ENCODE measurements around the gene TNS1. TPM values are rescaled to one million over a fixed set of nuclear protein-coding genes. Genes with fewer than 3 reads are reported as not detected.
A peak's percentile ranks its signal among the peaks of the same experiment; 100 is the strongest.

TNS1 gene
- polyA plus RNA-seq, 1 donor, result 111 TPM

- no peak for DNase-seq (ENCODE audit: low read depth)
Observed at GRCh38 chr2:217851191-217852020, 151.4 kb downstream of the TNS1 start.

GRCh38 chr2:217849154-217849975 lies 153.4 kb downstream of the TNS1 start:
- DNase-seq (ENCODE audit: low read depth), result no peak

- DNase-seq (ENCODE audit: low read depth), result no peak
Observed at GRCh38 chr2:217848351-217848957, 154.3 kb downstream of the TNS1 start.

GRCh38 chr2:217847552-217848350 lies 155.0 kb downstream of the TNS1 start:
- DNase-seq (ENCODE audit: low read depth), result no peak

GRCh38 chr2:217847115-217847514 lies 155.7 kb downstream of the TNS1 start:
- no peak for DNase-seq (ENCODE audit: low read depth)

- no peak for DNase-seq (ENCODE audit: low read depth)
Observed at GRCh38 chr2:217846321-217846743, 156.5 kb downstream of the TNS1 start.

- DNase-seq (ENCODE audit: low read depth), result no peak
Observed at GRCh38 chr2:217845301-217845700, 157.5 kb downstream of the TNS1 start.

GRCh38 chr2:217844696-217845095 lies 158.1 kb downstream of the TNS1 start:
- no peak for DNase-seq (ENCODE audit: low read depth)

GRCh38 chr2:217843324-217843723 lies 159.5 kb downstream of the TNS1 start:
- DNase-seq (ENCODE audit: low read depth), result no peak

GRCh38 chr2:217842017-217842416 lies 160.8 kb downstream of the TNS1 start:
- no peak for DNase-seq (ENCODE audit: low read depth)

GRCh38 chr2:217840522-217840921 lies 162.3 kb downstream of the TNS1 start:
- no peak for DNase-seq (ENCODE audit: low read depth)

- DNase-seq (ENCODE audit: low read depth), result no peak
Observed at GRCh38 chr2:217839750-217840107, 163.1 kb downstream of the TNS1 start.

- no peak for DNase-seq (ENCODE audit: low read depth)
Observed at GRCh38 chr2:217839073-217839749, 163.6 kb downstream of the TNS1 start.

- no peak for DNase-seq (ENCODE audit: low read depth)
Observed at GRCh38 chr2:217838409-217838831, 164.4 kb downstream of the TNS1 start.

- no peak for DNase-seq (ENCODE audit: low read depth)
Observed at GRCh38 chr2:217837530-217837929, 165.3 kb downstream of the TNS1 start.

GRCh38 chr2:217836901-217837491 lies 165.8 kb downstream of the TNS1 start:
- DNase-seq (ENCODE audit: low read depth), result peak; percentile 60

GRCh38 chr2:217835931-217836891 lies 166.6 kb downstream of the TNS1 start:
- peak; percentile 97 for DNase-seq (ENCODE audit: low read depth)

GRCh38 chr2:217834744-217835513 lies 167.9 kb downstream of the TNS1 start:
- no peak for DNase-seq (ENCODE audit: low read depth)

Measured in forelimb muscle (tissue), 1 donor.